Measurements from ENCODE around the gene LRFN2.

Gene LRFN2

GRCh38 chr6:40353197-40353966, 233.8 kb downstream of the LRFN2 start:
- DNase-seq (ENCODE audit: extremely low read depth, low read depth): no peak
- TF ChIP-seq, protein P1, sequence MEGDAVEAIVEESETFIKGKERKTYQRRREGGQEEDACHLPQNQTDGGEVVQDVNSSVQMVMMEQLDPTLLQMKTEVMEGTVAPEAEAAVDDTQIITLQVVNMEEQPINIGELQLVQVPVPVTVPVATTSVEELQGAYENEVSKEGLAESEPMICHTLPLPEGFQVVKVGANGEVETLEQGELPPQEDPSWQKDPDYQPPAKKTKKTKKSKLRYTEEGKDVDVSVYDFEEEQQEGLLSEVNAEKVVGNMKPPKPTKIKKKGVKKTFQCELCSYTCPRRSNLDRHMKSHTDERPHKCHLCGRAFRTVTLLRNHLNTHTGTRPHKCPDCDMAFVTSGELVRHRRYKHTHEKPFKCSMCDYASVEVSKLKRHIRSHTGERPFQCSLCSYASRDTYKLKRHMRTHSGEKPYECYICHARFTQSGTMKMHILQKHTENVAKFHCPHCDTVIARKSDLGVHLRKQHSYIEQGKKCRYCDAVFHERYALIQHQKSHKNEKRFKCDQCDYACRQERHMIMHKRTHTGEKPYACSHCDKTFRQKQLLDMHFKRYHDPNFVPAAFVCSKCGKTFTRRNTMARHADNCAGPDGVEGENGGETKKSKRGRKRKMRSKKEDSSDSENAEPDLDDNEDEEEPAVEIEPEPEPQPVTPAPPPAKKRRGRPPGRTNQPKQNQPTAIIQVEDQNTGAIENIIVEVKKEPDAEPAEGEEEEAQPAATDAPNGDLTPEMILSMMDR (IDR thresholded peaks at IDR 0.05; ENCODE audit: low read depth, low read length): no peak

- TF ChIP-seq, protein P1 (IDR thresholded peaks at IDR 0.05; ENCODE audit: low read depth, low read length): no peak
- DNase-seq (ENCODE audit: extremely low read depth, low read depth): no peak
These were observed 234.5 kb downstream of the LRFN2 start for GRCh38 chr6:40352527-40353170.

GRCh38 chr6:40352006-40352405, 235.2 kb downstream of the LRFN2 start:
- DNase-seq (ENCODE audit: extremely low read depth, low read depth): no peak
- TF ChIP-seq, protein P1 (IDR thresholded peaks at IDR 0.05; ENCODE audit: low read depth, low read length): no peak

DNA sequence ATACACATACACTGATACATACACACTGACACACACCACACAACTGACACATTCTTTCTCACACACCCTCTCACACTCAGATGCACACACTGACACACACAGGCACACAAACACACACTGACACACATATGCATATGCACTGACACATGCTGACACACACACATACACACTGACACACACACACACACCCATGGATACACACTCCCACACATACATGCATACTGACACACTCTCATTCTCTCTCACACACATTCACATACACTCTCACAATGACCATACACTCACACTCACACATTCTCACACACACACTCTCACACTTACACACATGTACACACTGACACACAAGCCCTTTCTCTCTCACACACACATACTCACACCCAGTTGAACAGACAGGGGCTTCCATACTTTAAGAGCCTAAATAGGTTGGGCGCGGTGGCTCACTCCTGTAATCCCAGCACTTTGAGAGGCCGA, 236.4 kb downstream of the LRFN2 start:
- TF ChIP-seq, protein P1 (IDR thresholded peaks at IDR 0.05; ENCODE audit: low read depth, low read length): no peak
- DNase-seq (ENCODE audit: extremely low read depth, low read depth): no peak

DNA sequence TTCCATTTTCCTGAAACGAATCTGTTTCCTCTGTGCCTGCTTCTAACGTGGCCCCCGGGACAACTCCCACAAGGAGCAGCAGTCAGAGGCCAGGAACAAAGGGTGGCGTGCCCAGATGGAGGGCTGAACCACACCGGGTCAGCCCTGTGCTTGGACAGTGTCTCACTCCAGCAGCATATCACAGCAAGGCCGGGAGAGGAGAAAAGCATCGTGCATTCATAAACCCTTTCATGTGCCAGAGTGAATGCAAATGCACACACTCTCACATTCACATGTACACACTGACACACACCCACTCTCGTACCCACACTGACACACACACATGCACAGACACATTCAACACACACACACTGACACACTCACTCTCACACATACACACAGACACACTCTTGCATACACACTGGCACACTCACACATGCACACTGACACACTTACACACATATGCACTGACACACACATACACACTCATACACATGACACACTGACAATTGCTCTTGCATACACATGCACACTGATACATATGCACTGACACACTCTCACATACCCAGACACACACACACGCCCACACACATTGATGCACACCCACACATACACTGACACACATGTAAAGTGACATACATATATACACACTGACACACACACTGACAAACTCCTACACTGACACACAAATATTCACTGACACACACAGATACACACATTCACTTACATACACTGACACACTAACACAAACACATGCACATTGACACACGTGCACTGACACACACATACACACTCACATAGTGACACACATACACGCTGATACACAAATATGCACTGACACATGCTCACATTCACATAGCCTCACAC, 237.0 kb downstream of the LRFN2 start:
- TF ChIP-seq, protein P1 (IDR thresholded peaks at IDR 0.05; ENCODE audit: low read depth, low read length): no peak
- no peak for DNase-seq (ENCODE audit: extremely low read depth, low read depth)

- no peak for DNase-seq (ENCODE audit: extremely low read depth, low read depth)
- TF ChIP-seq, protein P1 (IDR thresholded peaks at IDR 0.05; ENCODE audit: low read depth, low read length): no peak
These were observed 237.9 kb downstream of the LRFN2 start for GRCh38 chr6:40349123-40349900.

Data from AG09319 (cell line).